Activated T-helper 9 cell treated with anti-CD3 and anti-CD28 coated beads, Interleukin-2, amount 50 U/mL, for 16 hours (primary cell): ENCODE results near the gene POLR2J.

Experiments used
- DNase-seq: peaks from one replicate; pipeline ENCODE4 v3.0.0-alpha.2; 2020; ENCODE audit warnings: low read depth

POLR2J gene

DNA sequence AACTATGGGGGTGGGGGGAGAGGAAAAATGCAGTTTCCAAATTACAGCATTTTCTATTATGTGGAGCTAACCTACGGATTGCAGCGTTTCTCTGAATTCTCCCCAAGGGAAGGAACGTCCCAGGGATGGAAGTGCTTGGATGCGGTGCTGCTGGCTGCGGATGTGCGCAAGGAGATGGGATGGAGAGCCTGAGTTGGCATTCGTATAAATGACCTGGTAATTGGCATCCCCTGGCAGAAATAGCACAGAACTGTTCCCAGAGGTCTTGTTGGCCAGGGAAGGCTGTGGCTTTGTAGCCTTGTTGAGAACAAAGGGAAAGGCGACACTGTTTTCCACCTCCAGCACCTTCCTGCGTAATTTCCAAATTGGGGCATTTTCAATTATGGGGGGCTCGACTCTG, 42.6 kb downstream of the POLR2J start:
- DNase-seq: no peak

DNA sequence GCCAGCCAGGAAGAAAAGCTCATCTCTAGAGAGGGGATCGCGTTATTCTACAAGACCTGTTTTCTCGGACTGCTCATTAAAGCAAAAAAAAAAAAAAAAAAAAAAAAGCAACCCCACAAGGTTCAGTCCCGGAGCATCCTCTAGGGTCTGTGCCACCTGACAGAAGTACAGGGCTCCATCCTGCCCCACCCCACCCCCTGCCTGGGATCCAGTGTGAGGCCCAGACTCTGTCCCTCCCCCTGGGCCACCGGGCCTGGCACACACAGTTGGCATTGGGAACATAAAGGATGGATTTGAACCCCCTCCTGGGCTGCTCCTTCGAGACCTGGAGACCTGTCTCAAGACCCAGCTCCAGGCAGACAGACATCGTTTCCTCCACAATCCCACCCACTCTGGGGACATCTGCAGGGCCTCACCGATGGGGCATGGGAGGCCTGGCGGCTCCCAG, 44.7 kb downstream of the POLR2J start:
- no peak for DNase-seq

DNA sequence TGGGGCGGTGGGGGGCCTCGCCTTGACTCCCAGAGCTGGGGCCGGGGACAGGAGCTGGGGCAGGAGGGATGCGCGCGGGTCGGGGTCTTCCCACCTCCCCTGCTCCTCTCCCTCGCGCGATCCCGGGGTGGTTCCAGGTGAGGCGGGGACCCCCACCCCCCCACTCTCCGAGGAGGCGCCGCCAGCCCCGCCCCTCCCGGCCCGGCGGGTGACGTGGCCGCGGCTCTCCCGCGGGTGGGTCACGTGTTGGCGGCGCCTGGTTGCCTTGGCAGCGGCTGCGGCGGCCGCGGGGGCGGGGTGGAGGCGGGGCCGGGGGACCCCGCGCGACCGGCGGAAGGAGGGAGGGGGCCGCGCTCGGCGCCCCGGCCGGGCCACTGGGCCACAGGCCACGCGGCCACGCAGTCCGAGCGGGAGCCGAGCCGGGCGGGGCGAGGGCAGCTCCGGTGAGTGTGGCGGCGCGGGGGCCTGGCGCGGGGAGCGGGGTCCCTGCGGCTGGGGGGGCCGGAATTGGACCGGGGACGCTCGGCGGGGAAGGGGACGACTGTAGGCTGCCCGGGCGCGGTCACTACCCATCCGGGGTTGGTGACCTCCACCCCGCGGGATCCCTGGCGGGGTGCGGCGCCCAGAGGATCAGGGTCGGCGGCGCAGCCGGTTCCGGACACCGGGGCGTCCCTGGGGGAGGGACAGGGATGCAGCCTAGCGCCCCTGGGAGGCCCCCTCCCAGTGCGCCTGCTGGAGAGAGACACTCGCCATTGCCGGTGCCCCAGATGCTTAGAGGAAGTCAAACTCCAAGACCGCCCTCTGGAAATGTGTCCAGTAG, 45.3 kb downstream of the POLR2J start, which contains the start of gene ORAI2:
Gene ORAI2, plus strand, starts transcription at position 357 of the 820 bp plus-strand sequence. CDS start 5,382 bp downstream, outside the sequence.
- peak; percentile 85 for DNase-seq

DNA sequence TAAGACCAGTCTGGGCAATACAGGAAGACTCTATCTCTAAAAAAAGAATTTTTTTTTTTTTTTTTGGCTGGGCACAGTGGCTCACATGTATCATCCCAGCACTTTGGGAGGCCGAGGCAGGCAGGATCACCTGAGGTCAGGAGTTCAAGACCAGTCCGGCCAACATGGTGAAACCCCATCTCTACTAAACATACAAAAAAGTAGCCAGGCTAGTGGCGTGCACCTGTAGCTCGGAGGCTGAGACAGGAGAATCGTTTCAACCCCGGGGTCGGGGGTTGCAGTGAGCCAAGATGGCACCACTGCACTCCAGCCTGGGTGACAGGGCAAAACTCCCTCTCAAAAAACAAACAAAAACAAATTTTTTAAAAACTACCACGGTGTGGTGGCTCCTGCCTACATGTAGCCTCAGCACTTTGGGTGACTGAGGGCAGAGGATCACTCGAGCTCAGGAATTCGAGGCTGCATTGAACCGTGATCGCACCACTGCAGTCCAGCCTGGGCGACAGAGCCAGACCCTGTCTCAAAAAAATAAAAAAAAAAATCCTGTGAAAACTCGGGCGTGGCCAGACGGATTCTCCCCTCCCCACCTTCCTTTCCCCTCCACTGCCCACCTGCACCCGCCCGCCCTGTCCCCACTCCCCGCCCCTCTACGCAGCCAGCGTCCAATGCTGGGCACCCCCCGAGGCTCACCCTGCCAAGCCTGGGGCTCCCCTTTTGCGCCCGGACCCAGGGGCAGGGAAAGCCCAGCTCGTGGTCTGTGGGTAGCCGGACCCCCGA, 46.1 kb downstream of the POLR2J start:
- no peak for DNase-seq

DNA sequence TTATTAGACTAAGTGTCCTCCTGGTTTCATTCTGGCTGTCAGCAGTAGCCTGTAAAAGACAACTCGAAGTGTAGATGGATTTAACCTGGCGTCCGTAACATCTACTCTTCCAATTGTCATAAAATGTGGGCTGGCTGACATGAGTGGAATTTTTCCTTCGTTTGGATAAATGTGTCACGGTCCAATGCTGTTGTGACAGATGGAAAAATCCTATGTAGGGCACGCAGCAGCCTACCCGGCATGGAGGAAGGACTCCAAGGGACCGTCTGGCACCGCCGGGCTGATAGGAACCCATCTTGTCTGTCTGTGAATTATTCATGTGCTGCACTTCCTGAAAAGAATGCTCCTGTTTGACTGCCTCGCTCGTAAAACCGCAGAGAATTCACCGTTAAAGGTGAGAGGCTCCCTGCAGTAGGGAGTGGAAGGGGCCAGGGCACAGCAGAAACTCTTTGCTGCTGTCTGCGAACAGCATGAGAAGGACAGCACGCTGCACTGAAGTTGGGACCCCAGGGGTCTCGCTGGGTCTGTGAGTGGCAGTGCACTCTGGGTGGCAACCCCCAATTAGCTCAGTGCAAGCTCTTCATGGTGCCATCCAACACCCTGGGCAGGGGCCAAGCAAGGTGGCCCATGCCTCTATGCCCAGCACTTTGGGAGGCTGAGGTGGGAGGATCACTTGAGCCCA, 47.0 kb downstream of the POLR2J start:
- peak; percentile 45 for DNase-seq

DNA sequence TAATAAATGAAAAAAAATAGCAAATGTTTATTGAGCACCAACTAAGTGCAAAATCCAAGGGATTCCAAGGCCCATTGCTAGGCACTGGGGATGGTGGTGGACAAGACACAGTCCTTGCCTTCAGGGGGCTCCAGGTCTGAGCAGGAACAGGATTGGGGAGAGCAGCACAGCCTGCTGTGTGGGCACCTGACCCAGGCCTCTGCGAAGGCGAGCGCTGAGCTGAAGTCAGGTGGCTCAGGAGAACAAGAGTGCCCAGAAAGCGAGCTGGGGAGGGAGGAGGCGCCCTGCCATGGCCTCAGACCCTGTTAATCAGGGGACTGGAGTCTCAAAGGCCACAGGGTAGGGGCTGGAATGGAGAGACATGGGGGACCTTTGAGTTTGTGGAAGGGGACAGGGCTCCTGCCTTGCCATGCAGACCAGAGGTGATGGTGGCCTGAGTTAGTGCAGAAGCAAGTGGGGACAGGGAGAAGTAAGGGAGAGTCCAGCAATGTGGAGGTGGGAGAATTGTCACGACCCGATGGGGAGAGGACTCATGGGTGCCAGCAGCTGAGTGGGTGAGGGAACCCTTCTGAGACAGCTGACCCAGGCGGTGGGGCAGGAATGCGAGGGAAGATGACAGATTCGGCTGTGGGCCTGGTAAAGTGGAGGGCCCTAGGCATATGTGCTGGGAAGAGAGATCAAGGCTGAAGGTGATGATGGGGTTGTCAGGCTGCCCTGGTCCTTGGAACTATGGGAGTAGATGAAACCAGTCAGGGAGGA, 49.4 kb downstream of the POLR2J start:
- no peak for DNase-seq

DNA sequence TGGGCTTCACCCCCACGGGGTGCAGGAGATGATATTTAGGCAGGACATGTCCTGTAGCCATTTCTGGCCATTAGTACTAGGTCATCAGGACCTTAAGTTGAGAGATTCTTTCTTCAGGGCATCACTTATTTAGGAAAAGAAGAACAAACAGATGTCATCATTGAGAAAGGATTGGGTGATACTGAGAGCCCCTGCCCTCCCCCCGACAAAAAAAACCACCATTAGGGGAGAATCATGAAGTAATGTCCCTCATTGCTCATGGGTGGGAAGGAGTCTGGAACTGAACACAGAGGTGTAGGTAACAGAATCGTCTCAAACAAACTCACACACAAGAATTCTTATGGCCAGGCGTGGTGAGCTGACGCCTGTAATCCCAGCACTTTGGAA, 51.7 kb downstream of the POLR2J start:
- DNase-seq: no peak

DNA sequence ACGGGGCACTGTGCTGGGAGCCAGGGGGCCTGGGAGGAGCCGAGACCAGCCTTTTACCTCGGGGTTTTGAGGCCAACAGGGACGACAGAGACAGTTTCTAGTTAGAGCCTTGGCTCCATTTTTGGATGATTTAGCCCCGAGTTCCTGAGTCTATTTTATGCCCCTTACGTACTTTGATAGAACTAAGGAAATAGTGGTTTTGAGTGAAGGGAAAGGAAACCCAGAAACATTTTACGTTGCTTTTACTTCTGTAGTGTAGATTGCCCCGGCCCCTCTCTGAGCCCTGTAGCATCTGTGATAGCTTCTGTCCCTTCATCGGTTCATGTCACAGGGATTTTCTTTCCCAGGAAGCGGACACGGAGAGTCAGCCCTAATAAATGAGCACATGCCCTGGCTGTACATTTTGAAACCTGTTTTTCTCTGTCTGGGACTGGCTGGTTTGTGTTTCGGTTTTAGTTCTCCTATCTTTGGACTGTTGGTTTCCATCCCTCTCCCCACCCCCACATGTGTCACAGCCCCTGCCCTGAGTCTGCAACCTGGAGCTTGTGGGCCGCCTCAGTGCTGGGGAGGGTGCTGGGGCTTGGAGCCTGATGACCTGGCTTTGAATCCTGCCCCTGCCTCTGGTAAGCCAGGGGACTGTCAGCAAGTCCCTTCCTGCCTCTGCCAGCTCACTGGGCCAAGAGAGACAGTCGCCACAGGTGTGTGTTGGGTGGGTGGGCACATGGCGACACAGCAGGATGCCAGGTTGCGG, 52.3 kb downstream of the POLR2J start:
- peak; percentile 68 for DNase-seq

DNA sequence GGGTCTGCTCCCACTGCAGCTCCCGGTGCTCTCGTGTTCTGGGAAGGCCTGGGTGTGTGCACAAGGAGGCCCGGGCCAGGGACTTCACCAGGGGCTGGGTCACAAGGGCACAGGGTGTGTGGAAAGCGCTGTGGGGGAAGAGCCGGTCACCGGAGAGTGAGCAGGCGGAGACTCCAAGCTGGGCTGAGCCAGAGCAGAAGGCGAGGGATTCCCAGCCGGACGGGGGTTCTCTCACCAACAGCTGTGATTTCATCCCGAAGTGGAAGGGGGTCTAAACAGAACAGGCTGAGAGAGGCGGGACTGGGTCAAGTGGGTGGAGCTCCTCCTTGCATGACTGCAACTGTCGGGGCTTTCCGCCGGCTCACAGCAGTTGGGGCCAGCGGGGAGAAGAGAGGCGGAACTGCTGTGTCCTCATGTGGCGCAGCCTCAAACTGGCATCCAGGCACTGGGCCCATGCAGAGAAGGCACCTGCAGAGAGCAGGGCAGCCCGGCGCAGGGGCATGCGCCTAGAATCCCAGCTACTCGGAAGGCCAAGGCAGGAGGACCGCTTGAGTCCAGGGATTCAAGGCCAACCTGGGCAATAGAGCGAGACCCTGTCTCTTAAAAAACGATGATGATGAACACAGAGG, 53.0 kb downstream of the POLR2J start:
- DNase-seq: peak; percentile 77

DNA sequence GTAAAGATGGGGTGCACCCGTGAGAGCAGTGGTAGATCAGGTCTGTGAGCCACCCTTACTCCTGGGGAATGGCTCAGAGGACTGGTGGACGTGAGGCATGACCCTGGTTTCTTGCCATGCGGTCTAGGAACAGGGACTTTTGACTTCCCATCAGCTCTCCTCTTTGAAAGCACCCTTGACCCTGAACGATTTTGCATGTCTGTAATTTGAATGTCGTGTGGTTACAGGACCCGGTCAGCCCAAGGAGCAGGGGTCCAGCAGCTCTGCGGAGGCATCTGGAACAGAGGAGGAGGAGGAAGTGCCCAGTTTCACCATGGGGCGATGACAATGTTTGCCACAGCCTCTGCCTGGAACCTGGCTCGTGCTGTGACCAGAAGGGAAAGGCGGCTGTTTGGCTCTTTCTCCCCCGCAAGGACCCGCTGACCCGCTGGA, 53.9 kb downstream of the POLR2J start:
- no peak for DNase-seq

DNA sequence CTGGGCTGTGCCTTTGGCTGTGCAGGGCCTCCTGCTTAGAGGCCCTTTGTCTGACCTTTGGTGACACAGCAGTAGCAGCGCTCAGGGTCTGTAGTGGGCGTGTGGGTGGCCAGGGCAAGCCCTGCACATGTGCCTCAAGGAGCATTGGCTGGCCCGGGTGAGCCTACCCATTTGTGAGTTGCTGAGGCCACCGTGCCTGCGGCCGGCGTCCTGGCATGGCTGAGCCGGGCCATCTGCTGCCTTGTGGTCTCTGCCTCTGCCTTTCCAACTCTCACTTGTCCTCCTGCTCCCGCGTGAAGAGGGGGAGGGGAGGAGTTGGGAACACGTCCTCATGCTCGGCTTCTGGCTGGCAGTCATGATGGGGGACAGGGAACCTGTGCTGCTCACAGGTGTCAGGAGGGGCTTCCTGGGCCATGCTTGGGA, 54.6 kb downstream of the POLR2J start:
- no peak for DNase-seq
